ENCODE data around the gene COPB1.

COPB1 gene

GRCh38 chr11:14424096-14424495 lies 75.5 kb downstream of the COPB1 start:
- no peak for TF ChIP-seq CTCF (IDR thresholded peaks at IDR 0.05; ENCODE audit: low read depth, low read length, missing control alignments)
- H3K27me3 ChIP-seq (replicated peaks), result no peaks in the 10 kb centered on the region
- peak overlapping the region; percentile 98 for H3K27ac ChIP-seq
- DNase-seq, result no peak
- H3K36me3 ChIP-seq (replicated peaks), result no peaks in the 10 kb centered on the region
- H3K4me3 ChIP-seq (ENCODE audit: low read depth, low read length), result no peak overlapping the region
- in situ Hi-C loops (cut with HindIII; ENCODE audit: low pct_ligation_motif_present, low sequenced_read_pairs), result no loop called here

- no peak for TF ChIP-seq CTCF (IDR thresholded peaks at IDR 0.05; ENCODE audit: low read depth, low read length, missing control alignments)
- H3K36me3 ChIP-seq (replicated peaks), result no peaks in the 10 kb centered on the region
- DNase-seq, result peak; percentile 65
- in situ Hi-C loops (cut with HindIII; ENCODE audit: low pct_ligation_motif_present, low sequenced_read_pairs), result no loop called here
- H3K27me3 ChIP-seq (replicated peaks), result no peaks in the 10 kb centered on the region
- H3K4me3 ChIP-seq (ENCODE audit: low read depth, low read length), result no peak overlapping the region
- peak overlapping the region; percentile 98 for H3K27ac ChIP-seq
Observed at GRCh38 chr11:14423633-14424032, 76.0 kb downstream of the COPB1 start.

DNA sequence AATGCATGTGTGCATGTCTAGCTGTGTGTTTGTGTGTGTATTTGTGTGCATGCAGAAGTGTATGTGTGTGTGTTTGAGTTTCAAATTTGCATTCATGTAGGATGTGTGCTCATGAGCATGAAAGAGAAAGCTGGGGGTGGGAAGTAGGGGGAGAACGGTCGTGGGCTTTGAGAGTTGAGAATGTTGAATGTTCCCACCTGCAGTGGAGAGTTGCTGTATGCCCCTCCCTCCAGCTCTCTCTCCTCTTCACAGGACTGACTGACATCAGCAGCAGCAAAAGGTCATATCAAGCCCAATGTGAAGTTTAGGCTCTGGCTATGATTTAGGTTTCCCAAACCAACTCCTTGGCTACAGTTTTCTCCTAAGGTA lies 76.8 kb downstream of the COPB1 start:
- Histone ChIP-seq H3K27me3 (replicated peaks) (no peaks in the 10 kb centered on the region), H3K4me3 (ENCODE audit: low read depth, low read length) (no peak overlapping the region), H3K27ac (peak overlapping the region; percentile 98), H3K36me3 (replicated peaks) (no peaks in the 10 kb centered on the region)
- no peak for DNase-seq
- in situ Hi-C loops (cut with HindIII; ENCODE audit: low pct_ligation_motif_present, low sequenced_read_pairs), result no loop called here
- no peak for TF ChIP-seq CTCF (IDR thresholded peaks at IDR 0.05; ENCODE audit: low read depth, low read length, missing control alignments)

DNA sequence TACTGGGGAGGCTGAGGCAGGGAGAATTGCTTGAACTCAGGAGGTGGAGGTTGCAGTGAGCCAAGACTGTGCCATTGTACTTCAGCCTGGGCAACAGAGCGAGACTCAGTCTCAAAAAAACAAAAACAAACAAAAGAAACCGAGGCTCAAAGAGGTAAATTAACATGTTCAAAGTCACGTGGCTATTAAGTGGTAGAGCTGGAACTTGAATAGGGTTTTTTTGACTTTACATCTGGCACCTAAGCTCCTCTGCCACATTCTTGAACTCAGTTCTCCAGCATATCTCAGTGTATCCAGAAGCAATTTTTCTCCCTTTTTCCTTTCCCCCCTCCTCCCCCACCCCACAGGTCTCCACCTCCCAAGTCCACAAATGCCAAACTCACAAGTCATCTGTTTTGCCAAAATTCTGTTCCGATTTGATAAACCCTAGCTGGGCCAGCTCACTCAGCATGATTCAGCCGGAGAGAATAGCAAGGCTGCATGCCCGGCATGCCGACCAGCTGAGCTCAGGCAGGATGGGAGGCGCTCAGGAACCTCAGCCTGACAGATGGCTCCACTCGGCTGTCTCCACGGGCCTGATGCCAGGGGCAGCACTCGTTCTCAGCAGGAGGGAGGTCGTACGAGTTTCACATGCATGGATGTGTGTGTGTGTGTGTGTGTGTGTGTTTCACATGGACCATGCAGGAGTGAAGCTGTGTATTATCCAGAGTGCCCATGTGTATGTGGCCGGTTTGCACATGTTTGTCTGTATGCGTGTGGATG lies 77.4 kb downstream of the COPB1 start:
- Histone ChIP-seq H3K27me3 (replicated peaks) (no peaks in the 10 kb centered on the region), H3K27ac (peak overlapping the region; percentile 98), H3K36me3 (replicated peaks) (no peaks in the 10 kb centered on the region), H3K4me3 (ENCODE audit: low read depth, low read length) (no peak overlapping the region)
- TF ChIP-seq CTCF (IDR thresholded peaks at IDR 0.05; ENCODE audit: low read depth, low read length, missing control alignments), result no peak
- in situ Hi-C loops (cut with HindIII; ENCODE audit: low pct_ligation_motif_present, low sequenced_read_pairs), result no loop called here
- DNase-seq, result peak; percentile 100

GRCh38 chr11:14420223-14420622 lies 79.4 kb downstream of the COPB1 start:
- no peak overlapping the region for H3K4me3 ChIP-seq (ENCODE audit: low read depth, low read length)
- no peak overlapping the region for H3K27ac ChIP-seq
- in situ Hi-C loops (cut with HindIII; ENCODE audit: low pct_ligation_motif_present, low sequenced_read_pairs), result no loop called here
- no peaks in the 10 kb centered on the region for H3K36me3 ChIP-seq (replicated peaks)
- TF ChIP-seq CTCF (IDR thresholded peaks at IDR 0.05; ENCODE audit: low read depth, low read length, missing control alignments), result no peak
- no peaks in the 10 kb centered on the region for H3K27me3 ChIP-seq (replicated peaks)
- DNase-seq, result no peak
